SU-DHL-6 (cell line): ENCODE results near the gene KLK12.

Source experiments
- H2AFZ ChIP-seq: fragments of 200-600 bp; sonication (generic); 2 replicates; pipeline ENCODE4 v1.6.1; 2014; ENCODE audit warnings: low read depth, mild to moderate bottlenecking, moderate library complexity, mixed read lengths, antibody characterized with exemption, low read length; ENCODE audit not compliant: severe bottlenecking
- H3F3A ChIP-seq: fragments of 200-600 bp; shearing (Covaris generic); 2 replicates; pipeline ENCODE4 v1.6.0; 2016; ENCODE audit warnings: antibody characterized with exemption, mild to moderate bottlenecking; ENCODE audit not compliant: insufficient read depth
- H3K27ac ChIP-seq: fragments of 200-600 bp; sonication (generic); 2 replicates; pipeline ENCODE4 v1.5.1; 2016; ENCODE audit warnings: low read depth, mild to moderate bottlenecking, low read length, moderate library complexity, mixed read lengths
- H3K27me3 ChIP-seq: fragments of 200-600 bp; sonication (generic), shearing (Covaris generic); 2 replicates; pipeline ENCODE4 v1.6.0; 2014; ENCODE audit warnings: mild to moderate bottlenecking, low read length
- H3K36me3 ChIP-seq: fragments of 200-600 bp; sonication (generic); 2 replicates; pipeline ENCODE4 v1.6.1; 2014; ENCODE audit warnings: mild to moderate bottlenecking, low read length, mixed read lengths
- H3K4me2 ChIP-seq: fragments of 300-600, 200-600 bp; shearing (Covaris generic), sonication (generic); 2 replicates; pipeline ENCODE4 v1.6.0; 2014; ENCODE audit warnings: low read length, low read depth, mild to moderate bottlenecking; ENCODE audit not compliant: poor library complexity, severe bottlenecking
- H3K4me3 ChIP-seq: fragments of 200-600 bp; sonication (generic); 2 replicates; pipeline ENCODE4 v1.5.1; 2014; ENCODE audit warnings: antibody characterized with exemption, low read length, mild to moderate bottlenecking, mixed read lengths; ENCODE audit not compliant: insufficient read depth, poor library complexity, severe bottlenecking
- H3K79me2 ChIP-seq: fragments of 200-600 bp; sonication (generic); 2 replicates; pipeline ENCODE4 v1.6.1; 2014; ENCODE audit warnings: mild to moderate bottlenecking, low read length, moderate library complexity; ENCODE audit not compliant: insufficient read depth
- H3K9ac ChIP-seq: fragments of 200-600 bp; sonication (generic); 2 replicates; pipeline ENCODE4 v1.7.0; 2014; ENCODE audit warnings: mild to moderate bottlenecking, low read length
- H3K9me2 ChIP-seq: fragments of 200-600 bp; sonication (generic); replicated peaks from 2 replicates; pipeline ENCODE4 v1.6.1; 2014; ENCODE audit warnings: low read length; ENCODE audit not compliant: insufficient read depth
- H3K9me3 ChIP-seq: fragments of 200-600 bp; sonication (generic); 2 replicates; pipeline ENCODE4 v1.6.1; 2014; ENCODE audit warnings: low read length, mixed read lengths; ENCODE audit not compliant: insufficient read depth
- H4K20me1 ChIP-seq: fragments of 200-600 bp; sonication (generic); 2 replicates; pipeline ENCODE4 v1.6.1; 2014; ENCODE audit warnings: low read depth, mild to moderate bottlenecking, antibody characterized with exemption, low read length, moderate library complexity, mixed read lengths
- EZH2phosphoT487 ChIP-seq: fragments of 200-600 bp; sonication (generic), shearing (Covaris generic); conservative IDR thresholded peaks from 2 replicates; pipeline ENCODE4 v1.6.1; 2018; ENCODE audit warnings: mild to moderate bottlenecking, antibody characterized with exemption, low read length, moderate library complexity, mixed read lengths
- TF ChIP-seq, protein P1 (sequence below): fragments of 200-600 bp; sonication (generic); IDR thresholded peaks from one replicate; pipeline ENCODE4 v1.5.1; 2017; ENCODE audit warnings: antibody characterized with exemption, mild to moderate bottlenecking, low read length, moderate library complexity; ENCODE audit not compliant: insufficient read depth, poor library complexity, severe bottlenecking

KLK12 gene

DNA sequence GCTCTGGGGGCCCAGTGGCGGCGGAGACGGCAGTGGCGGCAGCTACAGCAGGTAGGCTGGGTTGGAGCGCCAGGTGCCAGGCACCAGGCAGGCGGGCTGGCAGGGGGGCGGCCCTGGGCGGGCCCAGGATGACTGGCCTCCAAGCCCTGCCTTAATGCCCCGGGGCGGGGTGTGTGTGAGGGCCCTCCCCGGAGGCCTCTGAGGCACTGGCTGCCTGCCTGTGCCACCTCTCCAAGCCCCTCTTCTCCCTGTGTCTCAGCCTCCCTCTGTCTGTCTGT is 8.3 kb downstream of the KLK12 start, which contains the start of gene KLK11:
Gene KLK11, minus strand, starts transcription at position 63 of the 278 bp plus-strand sequence. CDS start 985 bp downstream, outside the sequence.
- Histone ChIP-seq H3K36me3 (no peaks in the 10 kb centered on the region), H3K27ac (no peak within 1 kb of the TSS), H3K9ac (no peak within 1 kb of the TSS), H3K27me3 (no peaks in the 10 kb centered on the region), H3K9me2 (no peaks in the 10 kb centered on the region), H4K20me1 (no peaks in the 10 kb centered on the region), H3F3A (no peaks in the 10 kb centered on the region), H2AFZ (no peak within 1 kb of the TSS), H3K4me3 (no peak within 1 kb of the TSS), H3K4me2 (no peak within 1 kb of the TSS), H3K79me2 (no peaks in the 10 kb centered on the region), H3K9me3 (no peaks in the 10 kb centered on the region)
- TF ChIP-seq, protein P1, sequence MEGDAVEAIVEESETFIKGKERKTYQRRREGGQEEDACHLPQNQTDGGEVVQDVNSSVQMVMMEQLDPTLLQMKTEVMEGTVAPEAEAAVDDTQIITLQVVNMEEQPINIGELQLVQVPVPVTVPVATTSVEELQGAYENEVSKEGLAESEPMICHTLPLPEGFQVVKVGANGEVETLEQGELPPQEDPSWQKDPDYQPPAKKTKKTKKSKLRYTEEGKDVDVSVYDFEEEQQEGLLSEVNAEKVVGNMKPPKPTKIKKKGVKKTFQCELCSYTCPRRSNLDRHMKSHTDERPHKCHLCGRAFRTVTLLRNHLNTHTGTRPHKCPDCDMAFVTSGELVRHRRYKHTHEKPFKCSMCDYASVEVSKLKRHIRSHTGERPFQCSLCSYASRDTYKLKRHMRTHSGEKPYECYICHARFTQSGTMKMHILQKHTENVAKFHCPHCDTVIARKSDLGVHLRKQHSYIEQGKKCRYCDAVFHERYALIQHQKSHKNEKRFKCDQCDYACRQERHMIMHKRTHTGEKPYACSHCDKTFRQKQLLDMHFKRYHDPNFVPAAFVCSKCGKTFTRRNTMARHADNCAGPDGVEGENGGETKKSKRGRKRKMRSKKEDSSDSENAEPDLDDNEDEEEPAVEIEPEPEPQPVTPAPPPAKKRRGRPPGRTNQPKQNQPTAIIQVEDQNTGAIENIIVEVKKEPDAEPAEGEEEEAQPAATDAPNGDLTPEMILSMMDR = no peak
- no peak for TF ChIP-seq EZH2phosphoT487

DNA sequence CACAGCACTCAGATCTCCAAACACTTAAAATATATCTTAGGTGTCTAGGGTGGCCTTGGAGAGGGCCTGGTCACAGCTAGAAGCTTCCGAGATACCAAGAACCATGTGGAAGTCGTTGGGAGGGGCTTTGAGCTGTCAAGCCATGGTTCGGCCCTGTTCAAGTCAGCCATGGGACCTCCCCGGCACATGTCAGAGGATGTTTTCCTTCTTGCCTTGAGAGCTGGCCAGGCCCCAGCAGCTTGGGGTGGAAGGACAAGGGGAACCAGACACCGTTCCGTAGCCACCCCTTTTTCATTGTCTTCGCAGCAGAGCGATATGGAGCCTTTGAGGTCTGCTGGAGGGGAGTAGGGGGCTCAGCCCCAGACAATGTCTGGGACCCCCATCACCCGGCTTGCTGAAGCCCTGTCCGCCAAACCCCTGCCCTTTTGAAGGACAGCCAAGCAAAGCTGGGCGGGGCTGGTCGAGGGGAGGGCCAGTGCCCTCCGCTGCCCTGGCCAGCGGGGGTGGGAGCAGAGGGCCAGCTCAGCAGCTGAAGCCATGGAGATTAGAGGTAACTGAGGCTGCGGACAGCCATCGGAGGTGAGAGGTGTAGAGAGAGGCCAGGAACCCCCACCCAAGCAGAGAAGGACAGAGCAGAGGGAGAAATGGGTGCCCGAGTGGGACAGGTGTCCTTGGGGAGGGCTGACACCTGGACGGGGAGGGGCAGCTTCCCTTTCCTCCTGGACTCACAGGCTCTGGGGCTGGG is 8.8 kb downstream of the KLK12 start:
- no peak overlapping the region for H3K4me3 ChIP-seq
- no peaks in the 10 kb centered on the region for H3K9me3 ChIP-seq
- no peaks in the 10 kb centered on the region for H3K27me3 ChIP-seq
- H3K79me2 ChIP-seq = no peaks in the 10 kb centered on the region
- H3K27ac ChIP-seq = no peak overlapping the region
- no peak overlapping the region for H3K4me2 ChIP-seq
- H3K9ac ChIP-seq = no peak overlapping the region
- no peak overlapping the region for H2AFZ ChIP-seq
- no peaks in the 10 kb centered on the region for H3K36me3 ChIP-seq
- H4K20me1 ChIP-seq = no peaks in the 10 kb centered on the region
- H3K9me2 ChIP-seq = no peaks in the 10 kb centered on the region
- H3F3A ChIP-seq = no peaks in the 10 kb centered on the region
- TF ChIP-seq, protein P1 = no peak
- TF ChIP-seq EZH2phosphoT487 = no peak

DNA sequence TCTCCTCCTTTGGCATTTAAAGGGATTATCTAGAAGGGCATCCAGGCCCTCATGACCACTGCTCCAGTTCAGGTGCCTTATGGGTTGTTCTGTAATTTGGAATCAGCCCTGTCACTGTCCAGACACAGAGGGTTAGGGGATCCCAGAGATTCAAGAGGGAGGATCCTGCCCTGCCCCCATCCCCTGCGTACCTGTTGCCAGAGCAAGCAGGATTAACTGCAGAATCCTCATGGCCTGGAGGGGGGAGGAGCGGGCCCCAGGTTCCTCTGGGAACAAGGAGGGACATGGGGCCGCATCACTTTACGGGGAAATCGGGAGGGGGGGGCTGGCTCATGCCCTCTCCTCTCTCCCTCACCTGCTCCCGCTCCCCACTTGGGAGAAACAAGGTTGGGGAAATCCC is 9.4 kb downstream of the KLK12 start:
- no peaks in the 10 kb centered on the region for H3K9me3 ChIP-seq
- H2AFZ ChIP-seq = no peak overlapping the region
- no peak overlapping the region for H3K27ac ChIP-seq
- no peak overlapping the region for H3K9ac ChIP-seq
- no peak for TF ChIP-seq EZH2phosphoT487
- TF ChIP-seq, protein P1 = no peak
- H3K4me2 ChIP-seq = no peak overlapping the region
- no peaks in the 10 kb centered on the region for H3K79me2 ChIP-seq
- H3K9me2 ChIP-seq = no peaks in the 10 kb centered on the region
- H3F3A ChIP-seq = no peaks in the 10 kb centered on the region
- H3K27me3 ChIP-seq = no peaks in the 10 kb centered on the region
- no peaks in the 10 kb centered on the region for H3K36me3 ChIP-seq
- no peaks in the 10 kb centered on the region for H4K20me1 ChIP-seq
- H3K4me3 ChIP-seq = no peak overlapping the region

DNA sequence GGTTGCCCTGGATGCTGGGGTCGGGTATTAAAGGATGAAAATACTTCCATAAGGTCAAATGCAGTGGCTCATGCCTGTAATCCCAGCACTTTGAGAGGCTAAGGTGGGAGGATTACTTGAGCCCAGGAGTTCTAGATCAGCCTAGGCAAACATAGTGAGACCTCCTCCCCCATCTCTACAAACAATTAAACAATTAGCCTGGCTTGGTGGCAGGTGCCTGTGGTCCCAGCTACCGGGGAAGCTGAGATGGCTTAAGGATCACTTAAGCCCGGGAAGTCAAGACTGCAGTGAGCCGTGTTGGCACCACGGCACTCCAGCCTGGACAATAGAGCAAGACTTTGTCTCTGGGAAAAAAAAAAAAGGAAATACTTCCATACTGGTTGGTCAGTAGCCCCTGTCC is 9.9 kb downstream of the KLK12 start:
- Histone ChIP-seq H3K9me2 (no peaks in the 10 kb centered on the region), H3K27me3 (no peaks in the 10 kb centered on the region), H3K4me2 (no peak overlapping the region), H3K9me3 (no peaks in the 10 kb centered on the region), H3F3A (no peaks in the 10 kb centered on the region), H3K9ac (no peak overlapping the region), H3K36me3 (no peaks in the 10 kb centered on the region), H3K4me3 (no peak overlapping the region), H4K20me1 (no peaks in the 10 kb centered on the region), H2AFZ (no peak overlapping the region), H3K79me2 (no peaks in the 10 kb centered on the region), H3K27ac (no peak overlapping the region)
- TF ChIP-seq, protein P1 = no peak
- TF ChIP-seq EZH2phosphoT487 = no peak
